GM21367 (cell line): ENCODE data around the gene VTI1B.
"Not testable (repeated sequence)": the region's sequence is repeated elsewhere in the genome, so short reads cannot be mapped to it uniquely, and the experiment has no call there.

Source experiments
- ATAC-seq: cut with Tn5 transposase; IDR thresholded peaks from one replicate; pipeline ENCODE4 v1.9.1; 2021; ENCODE audit not compliant: unreplicated experiment

Gene VTI1B

GRCh38 chr14:67674480-67675218 lies at the start of gene VTI1B:
Gene VTI1B, minus strand, starts transcription at chr14:67674632. Its CDS starts 143 bp downstream, at chr14:67674489.
- peak; percentile 87 for ATAC-seq

- no peak for ATAC-seq
Observed at GRCh38 chr14:67722293-67722692, 47.9 kb upstream of the VTI1B start.

- ATAC-seq: no peak
Observed at GRCh38 chr14:67721875-67722274, 47.4 kb upstream of the VTI1B start.

- ATAC-seq: no peak
Observed at GRCh38 chr14:67719866-67720265, 45.4 kb upstream of the VTI1B start.

GRCh38 chr14:67719385-67719784 lies 45.0 kb upstream of the VTI1B start:
- not testable (repeated sequence) for ATAC-seq

- ATAC-seq: no peak
Observed at GRCh38 chr14:67718265-67718664, 43.8 kb upstream of the VTI1B start.

GRCh38 chr14:67717048-67717447 lies 42.6 kb upstream of the VTI1B start:
- no peak for ATAC-seq

GRCh38 chr14:67710209-67710608 lies 35.8 kb upstream of the VTI1B start:
- ATAC-seq: no peak

GRCh38 chr14:67709796-67710195 lies 35.4 kb upstream of the VTI1B start:
- ATAC-seq: not testable (repeated sequence)

GRCh38 chr14:67709346-67709745 lies 34.9 kb upstream of the VTI1B start:
- ATAC-seq: not testable (repeated sequence)

GRCh38 chr14:67705211-67705610 lies 30.8 kb upstream of the VTI1B start:
- no peak for ATAC-seq

GRCh38 chr14:67704484-67705089 lies 30.2 kb upstream of the VTI1B start:
- ATAC-seq: no peak

GRCh38 chr14:67703997-67704396 lies 29.6 kb upstream of the VTI1B start:
- no peak for ATAC-seq

GRCh38 chr14:67701492-67701891 lies 27.1 kb upstream of the VTI1B start, which contains the start of gene RDH12:
Gene RDH12, plus strand, starts transcription at chr14:67701886. Its CDS starts 20,757 bp downstream, at chr14:67722643.
- not testable (repeated sequence) for ATAC-seq

- no peak for ATAC-seq
Observed at GRCh38 chr14:67698179-67698578, 23.7 kb upstream of the VTI1B start.

GRCh38 chr14:67697006-67697405 lies 22.6 kb upstream of the VTI1B start:
- ATAC-seq: no peak

- peak; percentile 67 for ATAC-seq
Observed at GRCh38 chr14:67695394-67695949, 21.0 kb upstream of the VTI1B start, which contains the start of gene RDH11. Gene RDH11, minus strand, starts transcription at chr14:67695764. Its CDS starts 61 bp downstream, at chr14:67695703.

GRCh38 chr14:67694791-67695393 lies 20.5 kb upstream of the VTI1B start:
- peak; percentile 94 for ATAC-seq

- no peak for ATAC-seq
Observed at GRCh38 chr14:67690011-67690410, 15.6 kb upstream of the VTI1B start.

GRCh38 chr14:67683842-67684241 lies 9.4 kb upstream of the VTI1B start:
- no peak for ATAC-seq

- ATAC-seq: no peak
Observed at GRCh38 chr14:67680941-67681340, 6.5 kb upstream of the VTI1B start.
